Stimulated activated CD8-positive, alpha-beta memory T cell treated with anti-CD3 and anti-CD28 coated beads, Interleukin-4, amount 100 ng/mL, for 4 hours (primary cell): ENCODE data around the gene POTEJ.
"Not testable (repeated sequence)": the region's sequence is repeated elsewhere in the genome, so short reads cannot be mapped to it uniquely, and the experiment has no call there.

ENCODE experiments used
- DNase-seq, 2 donors: peaks; one replicate each; pipeline ENCODE4 v3.0.0-alpha.2; 2020; ENCODE audit warnings: low read depth in 2 of 2, low spot score in 1 of 2

The POTEJ gene

GRCh38 chr2:130611140-130611539, at the start of gene POTEJ:
TSS of gene POTEJ (plus strand) at chr2:130611440. CDS start at chr2:130611533, 93 bp downstream.
- DNase-seq, result not testable (repeated sequence)

DNA sequence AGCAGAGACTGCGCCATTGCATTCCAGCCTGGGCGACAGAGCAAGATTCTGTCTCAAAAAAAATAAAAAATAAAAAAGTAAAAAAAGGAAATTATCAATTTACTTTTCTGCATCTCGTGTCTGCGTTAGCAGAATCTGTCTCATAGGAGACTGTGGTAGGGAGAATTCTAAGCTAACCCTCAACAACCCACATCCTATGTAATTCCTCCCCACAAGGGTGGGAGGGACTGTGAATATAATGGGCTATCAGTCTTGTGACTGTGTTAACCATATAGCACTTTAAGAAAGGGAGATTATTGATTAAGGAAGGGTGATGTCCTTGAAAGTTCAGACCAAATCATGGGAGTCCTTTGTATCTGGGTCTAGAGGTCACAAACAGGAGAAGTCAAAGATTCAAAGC, 45.1 kb upstream of the POTEJ start:
- not testable (repeated sequence) for DNase-seq

DNA sequence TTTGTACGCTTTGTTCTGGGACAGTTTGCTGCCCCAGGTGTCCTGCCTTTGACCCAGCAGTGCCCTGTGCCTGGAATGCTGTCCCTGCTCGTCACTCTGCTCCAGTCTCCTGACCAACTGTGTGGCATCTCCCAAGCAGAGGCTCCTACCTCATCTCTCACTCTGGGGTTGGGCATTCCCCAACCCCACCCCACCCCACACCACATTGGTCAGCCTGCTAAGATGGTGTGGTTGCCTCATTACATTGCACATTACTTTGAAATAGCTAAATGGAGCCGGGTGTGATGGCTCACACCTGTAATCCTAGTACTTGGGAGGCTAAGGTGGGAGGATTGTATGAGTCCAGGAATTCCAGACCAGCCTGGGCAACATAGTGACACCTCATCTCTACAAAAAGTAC, 39.3 kb upstream of the POTEJ start:
- DNase-seq, result not testable (repeated sequence)

GRCh38 chr2:130574230-130574629, 37.0 kb upstream of the POTEJ start:
- DNase-seq, result not testable (repeated sequence)

- not testable (repeated sequence) for DNase-seq
Measured at GRCh38 chr2:130576209-130576784, 34.9 kb upstream of the POTEJ start.

DNA sequence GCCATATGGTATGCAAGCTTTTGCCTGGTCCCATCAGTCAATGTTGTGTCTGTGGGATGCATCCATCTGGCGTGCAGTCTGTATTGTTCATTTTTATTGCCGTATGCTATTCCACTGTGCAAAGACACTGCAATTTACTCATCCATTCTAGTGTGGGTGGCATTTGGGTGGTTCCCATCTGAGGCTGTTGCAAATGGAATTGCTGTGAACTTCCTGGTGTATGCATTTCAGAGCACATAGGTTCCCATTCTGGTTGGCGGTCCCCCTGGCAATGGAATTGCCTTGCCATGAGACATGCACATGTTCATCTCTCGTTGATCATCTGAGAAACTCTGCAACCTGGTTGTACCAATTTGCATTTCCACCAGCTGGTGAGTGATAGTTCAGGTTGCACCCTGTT, 33.7 kb upstream of the POTEJ start:
- DNase-seq, result not testable (repeated sequence)

GRCh38 chr2:130579121-130579520, 32.1 kb upstream of the POTEJ start:
- DNase-seq, result not testable (repeated sequence)

GRCh38 chr2:130581491-130581890, 29.7 kb upstream of the POTEJ start:
- DNase-seq, result not testable (repeated sequence)

GRCh38 chr2:130582970-130583369, 28.3 kb upstream of the POTEJ start:
- DNase-seq, result not testable (repeated sequence)

GRCh38 chr2:130583582-130583981, 27.7 kb upstream of the POTEJ start:
- DNase-seq, result not testable (repeated sequence)

DNA sequence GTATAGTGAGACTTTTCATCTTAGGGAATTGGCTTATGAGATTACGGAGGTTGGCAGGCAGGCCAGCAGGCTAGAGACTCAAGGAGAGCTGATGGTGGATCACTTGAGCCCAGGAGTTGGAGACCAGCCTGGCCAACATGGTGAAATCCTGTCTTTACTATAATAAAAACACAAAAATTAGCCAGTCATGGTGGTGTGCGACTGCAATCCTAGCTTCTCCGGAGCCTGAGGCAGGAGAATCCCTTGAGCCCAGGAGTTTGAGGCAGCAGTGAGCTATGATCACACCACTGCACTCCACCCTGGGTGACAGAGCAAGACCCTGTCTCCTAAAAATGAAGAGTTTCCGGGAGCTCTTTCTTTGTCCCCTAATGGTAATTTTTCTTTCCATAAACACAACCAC, 26.5 kb upstream of the POTEJ start:
- not testable (repeated sequence) for DNase-seq

GRCh38 chr2:130588688-130589458, 22.4 kb upstream of the POTEJ start:
- DNase-seq, result not testable (repeated sequence)

GRCh38 chr2:130590170-130590841, 20.9 kb upstream of the POTEJ start:
- DNase-seq, result not testable (repeated sequence)

GRCh38 chr2:130590842-130591359, 20.3 kb upstream of the POTEJ start:
- DNase-seq, result not testable (repeated sequence)

GRCh38 chr2:130592791-130593414, 18.3 kb upstream of the POTEJ start:
- not testable (repeated sequence) for DNase-seq

- not testable (repeated sequence) for DNase-seq
Measured at GRCh38 chr2:130594011-130594410, 17.2 kb upstream of the POTEJ start.

GRCh38 chr2:130596757-130597156, 14.5 kb upstream of the POTEJ start:
- DNase-seq, result not testable (repeated sequence)

- not testable (repeated sequence) for DNase-seq
Measured at GRCh38 chr2:130597994-130598393, 13.2 kb upstream of the POTEJ start.

DNA sequence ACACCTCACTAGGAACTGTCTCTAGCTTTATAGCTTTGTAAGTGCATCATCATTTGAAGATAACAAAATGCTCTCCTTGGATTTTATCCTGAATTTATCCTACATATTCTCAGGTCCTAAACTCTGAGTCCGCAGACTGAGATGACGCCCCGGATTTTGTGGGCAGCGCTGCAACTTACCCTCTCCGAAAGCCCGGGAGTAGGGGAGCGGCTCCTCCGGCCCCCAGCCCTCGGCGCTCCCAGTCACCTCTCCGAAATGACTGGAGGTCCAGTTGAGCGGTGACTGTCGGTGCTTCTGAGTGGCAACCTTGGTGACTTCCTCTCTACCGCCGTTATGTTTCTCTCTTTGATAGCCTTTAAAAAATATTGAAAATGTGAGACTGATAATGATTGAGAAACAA, 12.8 kb upstream of the POTEJ start:
- not testable (repeated sequence) for DNase-seq

- not testable (repeated sequence) for DNase-seq
Measured at GRCh38 chr2:130599393-130599792, 11.8 kb upstream of the POTEJ start, which contains the start of gene CFC1. TSS of gene CFC1 (minus strand) at chr2:130599575. CDS start at chr2:130599287, 288 bp downstream.

GRCh38 chr2:130599926-130600325, 11.3 kb upstream of the POTEJ start:
- DNase-seq, result not testable (repeated sequence)
